Endothelial cell (in vitro differentiated cells): Measurements from ENCODE around the gene TNS3. TPM values are rescaled to one million over a fixed set of nuclear protein-coding genes. Genes with fewer than 3 reads are reported as not detected.

Source experiments
- DNase-seq: peaks from one replicate; pipeline ENCODE4 v3.0.0; 2021; ENCODE audit warnings: low spot score
- H3K27ac Mint-ChIP-seq: one replicate; pipeline ENCODE4 v1.8.0; 2021; ENCODE audit warnings: mixed read lengths, inconsistent platforms; ENCODE audit not compliant: unreplicated experiment
- H3K27me3 Mint-ChIP-seq: one replicate; pipeline ENCODE4 v1.8.0; 2021; ENCODE audit warnings: mild to moderate bottlenecking, moderate library complexity, mixed read lengths, inconsistent platforms; ENCODE audit not compliant: unreplicated experiment
- H3K36me3 Mint-ChIP-seq: one replicate; pipeline ENCODE4 v1.8.0; 2021; ENCODE audit warnings: mild to moderate bottlenecking, low read depth, mixed read lengths, inconsistent platforms; ENCODE audit not compliant: unreplicated experiment
- H3K4me1 Mint-ChIP-seq: one replicate; pipeline ENCODE4 v1.8.0; 2021; ENCODE audit warnings: mild to moderate bottlenecking, mixed read lengths, inconsistent platforms; ENCODE audit not compliant: unreplicated experiment
- H3K4me3 Mint-ChIP-seq: one replicate; pipeline ENCODE4 v1.8.0; 2021; ENCODE audit warnings: mild to moderate bottlenecking, mixed read lengths, inconsistent platforms; ENCODE audit not compliant: unreplicated experiment
- H3K9me3 Mint-ChIP-seq: one replicate; pipeline ENCODE4 v1.8.0; 2021; ENCODE audit warnings: mixed read lengths, inconsistent platforms; ENCODE audit not compliant: unreplicated experiment
- CTCF ChIP-seq: fragments of 200-600 bp; sonication (generic); IDR thresholded peaks from one replicate; pipeline ENCODE4 v1.5.0; 2021; ENCODE audit warnings: antibody characterized with exemption; ENCODE audit not compliant: unreplicated experiment
- total RNA-seq: library from RNA; stranded (reverse); fragmentation: NEBNext Ultra II Directional; extraction: Animal tissue kit (Norgen Biotek cat#: 25700); gene quantifications from one replicate; pipeline ENCODE4 v1.2.1, GENCODE V29; 2021; ENCODE audit not compliant: unreplicated experiment

The TNS3 gene
- total RNA-seq, 1 donor from 2014 or later, result 7.5 TPM

GRCh38 chr7:47405921-47406800 is 175.8 kb downstream of the TNS3 start:
- no peak for TF ChIP-seq CTCF
- no peak for DNase-seq
- Mint-ChIP-seq H3K27me3 (peaks cover 4% of the 10 kb centered on the region), H3K4me1 (peaks cover 6% of the 10 kb centered on the region), H3K9me3 (no peaks in the 10 kb centered on the region), H3K36me3 (no peaks in the 10 kb centered on the region), H3K4me3 (no peak overlapping the region), H3K27ac (no peak overlapping the region)

GRCh38 chr7:47405286-47405904 is 176.5 kb downstream of the TNS3 start:
- Mint-ChIP-seq H3K4me3 (no peak overlapping the region), H3K4me1 (peaks cover 6% of the 10 kb centered on the region), H3K27me3 (peaks cover 4% of the 10 kb centered on the region), H3K9me3 (no peaks in the 10 kb centered on the region), H3K27ac (no peak overlapping the region), H3K36me3 (no peaks in the 10 kb centered on the region)
- TF ChIP-seq CTCF, result no peak
- DNase-seq, result no peak

GRCh38 chr7:47404010-47404409 is 177.9 kb downstream of the TNS3 start:
- no peak overlapping the region for H3K4me3 Mint-ChIP-seq
- H3K27me3 Mint-ChIP-seq, result peaks cover 4% of the 10 kb centered on the region
- no peak overlapping the region for H3K27ac Mint-ChIP-seq
- peaks cover 6% of the 10 kb centered on the region for H3K4me1 Mint-ChIP-seq
- H3K9me3 Mint-ChIP-seq, result no peaks in the 10 kb centered on the region
- no peak for DNase-seq
- TF ChIP-seq CTCF, result no peak
- no peaks in the 10 kb centered on the region for H3K36me3 Mint-ChIP-seq

GRCh38 chr7:47402941-47403866 is 178.7 kb downstream of the TNS3 start:
- no peaks in the 10 kb centered on the region for H3K9me3 Mint-ChIP-seq
- no peak for DNase-seq
- no peaks in the 10 kb centered on the region for H3K4me1 Mint-ChIP-seq
- no peak for TF ChIP-seq CTCF
- peaks cover 4% of the 10 kb centered on the region for H3K27me3 Mint-ChIP-seq
- no peak overlapping the region for H3K4me3 Mint-ChIP-seq
- H3K27ac Mint-ChIP-seq, result no peak overlapping the region
- H3K36me3 Mint-ChIP-seq, result no peaks in the 10 kb centered on the region
